HG03066 (cell line): Measurements from ENCODE around the gene TSPAN16.

Experiments
- ATAC-seq: cut with Tn5 transposase; IDR thresholded peaks from one replicate; pipeline ENCODE4 v1.9.1; 2021; ENCODE audit warnings: low read depth; ENCODE audit not compliant: unreplicated experiment

Gene TSPAN16

DNA sequence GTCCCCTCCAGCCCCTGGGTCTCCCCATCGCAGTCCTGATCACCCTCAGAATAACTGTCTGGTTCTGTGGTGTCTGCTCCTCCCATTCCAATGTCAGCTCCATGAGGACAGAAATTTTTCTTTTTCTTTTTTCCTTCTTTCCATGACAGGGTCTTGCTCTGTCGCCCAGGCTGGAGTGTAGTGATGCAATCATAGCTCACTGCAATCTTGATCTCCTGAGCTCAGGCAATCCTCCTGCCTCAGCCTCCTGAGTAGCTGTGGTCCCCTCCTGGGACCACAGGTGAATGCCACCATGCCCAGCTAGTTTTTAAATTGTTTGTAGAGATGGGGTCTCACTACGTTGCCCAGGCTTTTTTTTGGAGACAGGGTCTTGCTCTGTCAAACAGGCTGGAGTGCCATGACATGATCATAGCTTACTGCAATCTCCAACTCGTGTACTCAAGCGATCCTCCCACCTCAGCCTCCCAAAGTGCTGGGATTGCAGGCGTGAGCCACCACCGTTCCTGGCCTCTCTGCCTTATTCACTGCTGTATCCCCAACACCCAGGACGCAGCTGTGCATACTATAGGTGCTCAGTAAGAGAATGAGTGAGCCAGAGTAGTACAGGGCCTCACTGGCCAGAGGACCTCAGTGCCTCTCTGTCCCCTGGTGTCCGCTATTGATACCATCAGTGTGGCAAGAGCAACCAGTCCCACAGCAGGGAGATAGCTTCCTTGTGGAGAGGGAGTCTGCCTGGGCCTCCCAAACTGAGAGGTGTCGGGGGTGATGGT is 28.5 kb upstream of the TSPAN16 start:
- ATAC-seq: no peak

DNA sequence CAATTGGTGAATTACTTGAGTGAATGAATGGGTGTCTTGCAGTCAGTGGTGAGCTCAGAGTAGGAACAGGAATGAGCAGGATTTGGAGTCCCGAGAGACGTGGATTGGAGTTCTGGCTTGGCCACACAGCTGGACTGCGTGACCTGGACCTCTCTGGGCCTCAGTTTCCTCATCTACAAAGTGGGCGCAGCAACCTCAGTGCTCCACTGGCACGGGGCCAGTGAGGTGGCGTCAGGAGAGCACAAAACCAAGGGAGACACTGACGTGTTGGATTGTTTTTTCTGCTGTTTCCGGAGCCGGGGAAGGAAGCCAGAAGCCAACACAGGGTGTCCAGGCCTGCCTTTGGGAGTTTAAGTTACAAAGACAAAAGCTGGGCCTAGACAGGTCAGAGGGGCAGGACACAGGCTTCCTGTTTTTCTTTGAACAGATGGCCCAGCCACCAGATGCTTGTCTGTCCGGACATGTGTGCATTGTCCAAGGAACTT is 27.1 kb upstream of the TSPAN16 start:
- no peak for ATAC-seq

DNA sequence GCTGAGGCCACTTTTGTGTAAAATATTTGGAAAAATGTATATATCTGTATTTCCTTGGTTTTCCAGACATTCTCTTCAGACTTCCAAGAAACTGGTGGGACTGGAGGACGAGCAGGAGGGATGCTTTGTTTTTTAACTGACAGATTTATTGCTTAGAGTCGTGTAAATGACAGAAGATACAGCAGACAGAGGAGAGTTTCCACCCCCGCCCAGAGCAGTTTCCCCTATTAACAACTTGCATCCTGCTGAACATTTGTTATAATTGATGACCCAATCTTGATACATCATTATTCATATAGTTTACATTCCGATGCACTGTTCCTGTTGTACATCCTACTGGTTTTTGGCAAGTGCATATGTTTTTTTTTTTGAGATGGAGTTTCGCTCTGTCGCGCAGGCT is 26.6 kb upstream of the TSPAN16 start:
- no peak for ATAC-seq

DNA sequence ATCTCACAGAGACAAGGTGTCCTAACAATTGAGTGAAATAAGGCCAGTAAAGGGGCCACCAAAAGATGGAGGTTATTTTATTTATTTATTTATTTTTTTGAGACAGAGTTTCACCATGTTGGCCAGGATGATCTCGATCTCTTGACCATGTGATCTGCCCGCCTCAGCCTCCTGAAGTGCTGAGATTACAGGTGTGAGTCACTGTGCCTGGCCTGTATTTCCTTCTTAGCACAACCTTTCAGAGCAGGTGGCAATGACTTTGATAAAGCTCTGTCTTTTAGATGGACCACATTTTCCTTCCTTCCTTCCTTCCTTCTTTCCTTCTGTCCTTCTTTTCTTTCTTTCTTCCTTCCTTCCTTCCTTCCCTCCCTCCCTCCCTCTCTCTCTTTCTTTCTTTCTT is 22.7 kb upstream of the TSPAN16 start:
- no peak for ATAC-seq

DNA sequence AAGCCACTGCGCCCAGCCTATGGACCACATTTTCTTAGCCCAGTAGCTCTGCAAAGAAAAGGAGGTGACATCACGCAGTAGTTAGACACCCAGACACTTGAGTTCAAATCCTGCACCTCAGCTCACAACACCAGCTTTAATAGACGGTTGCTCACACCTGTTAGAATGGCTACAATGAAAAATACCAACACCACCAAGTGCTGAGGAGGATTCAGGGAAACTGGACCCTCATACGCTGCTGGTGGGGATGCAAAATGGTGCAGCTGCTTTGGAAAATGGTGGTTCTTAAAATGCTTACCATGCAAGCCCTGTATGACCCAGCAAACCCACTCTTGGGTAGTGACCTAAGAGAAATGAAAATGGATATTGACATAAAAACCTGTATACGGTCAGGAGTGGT is 22.0 kb upstream of the TSPAN16 start:
- ATAC-seq: no peak

DNA sequence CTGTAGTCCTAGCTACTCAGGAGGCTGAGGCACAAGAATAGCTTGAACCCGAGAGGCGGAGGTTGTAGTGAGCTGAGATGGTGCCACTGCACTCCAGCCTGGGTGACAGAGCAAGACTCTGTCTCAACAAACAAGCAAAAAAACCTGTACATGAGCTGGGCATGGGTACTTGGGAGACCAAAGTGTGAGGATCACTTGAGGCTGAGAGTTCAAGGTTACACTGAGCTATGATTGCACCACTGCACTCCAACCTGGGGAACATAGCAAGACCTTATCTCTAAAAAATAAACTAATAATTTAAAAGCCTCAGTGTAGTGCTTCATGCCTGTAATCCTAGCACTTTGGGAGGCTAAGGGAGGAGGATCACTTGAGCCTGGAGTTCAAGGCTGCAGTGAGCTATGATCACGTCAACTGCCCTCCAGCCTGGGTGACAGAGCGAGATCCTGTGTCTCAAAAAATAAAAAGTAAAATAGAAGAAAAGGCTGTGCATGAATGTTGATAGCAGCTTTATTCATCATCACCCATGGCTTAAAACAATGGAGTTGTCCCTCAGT is 21.4 kb upstream of the TSPAN16 start:
- no peak for ATAC-seq

DNA sequence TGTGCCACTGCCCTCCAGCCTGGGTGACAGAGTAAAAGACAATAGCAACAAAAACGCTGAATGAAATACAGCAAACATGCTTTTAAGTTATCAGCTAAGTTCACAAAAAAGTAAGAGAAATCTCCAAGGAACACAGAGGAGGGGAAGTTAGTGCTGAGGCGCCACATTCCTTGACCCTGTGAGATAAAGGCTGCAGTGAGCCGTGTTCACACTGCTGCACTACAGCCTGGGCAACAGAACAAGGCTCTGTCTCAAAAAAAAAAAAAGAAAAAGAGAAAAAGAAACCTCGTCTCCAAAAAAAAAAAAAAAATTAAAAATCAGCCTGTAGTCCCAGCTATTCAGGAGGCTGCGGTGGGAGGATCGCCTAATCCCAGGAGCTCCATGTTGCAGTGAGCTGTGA is 17.3 kb upstream of the TSPAN16 start:
- ATAC-seq: no peak

DNA sequence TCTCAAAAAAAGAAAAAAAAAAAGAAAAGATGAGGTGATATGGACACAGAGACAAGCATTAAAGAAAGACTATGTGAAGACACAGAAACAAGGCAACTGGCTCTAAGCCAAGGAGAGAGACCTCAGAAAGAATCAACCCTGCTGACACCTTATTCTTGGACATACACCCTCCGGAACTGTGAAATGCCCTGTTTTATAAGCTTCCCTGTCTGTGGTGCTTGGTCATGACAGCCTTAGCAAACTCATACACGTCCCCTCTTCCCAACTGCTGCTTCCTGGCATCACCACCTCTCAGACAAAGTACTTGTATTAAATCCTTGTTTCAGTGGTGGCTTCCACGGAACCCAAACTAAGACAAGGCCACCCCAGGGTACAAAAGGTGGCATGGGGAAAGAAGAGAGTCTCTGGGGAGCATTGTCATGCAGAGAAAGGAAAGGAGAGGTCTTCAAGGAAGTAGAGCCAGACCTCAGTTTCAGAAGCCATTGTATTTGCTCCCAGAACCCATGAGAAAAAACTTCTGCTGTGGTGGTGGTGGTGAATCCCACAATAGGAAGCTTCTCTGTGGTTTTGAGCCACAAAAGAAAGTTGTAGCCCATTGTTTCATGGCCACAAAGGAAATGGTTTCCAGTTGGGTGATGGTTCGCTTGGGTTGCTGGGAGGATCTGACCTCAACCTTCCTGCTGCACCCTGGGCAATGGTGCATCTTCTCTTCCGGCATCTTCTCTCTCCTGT is 16.3 kb upstream of the TSPAN16 start:
- no peak for ATAC-seq

DNA sequence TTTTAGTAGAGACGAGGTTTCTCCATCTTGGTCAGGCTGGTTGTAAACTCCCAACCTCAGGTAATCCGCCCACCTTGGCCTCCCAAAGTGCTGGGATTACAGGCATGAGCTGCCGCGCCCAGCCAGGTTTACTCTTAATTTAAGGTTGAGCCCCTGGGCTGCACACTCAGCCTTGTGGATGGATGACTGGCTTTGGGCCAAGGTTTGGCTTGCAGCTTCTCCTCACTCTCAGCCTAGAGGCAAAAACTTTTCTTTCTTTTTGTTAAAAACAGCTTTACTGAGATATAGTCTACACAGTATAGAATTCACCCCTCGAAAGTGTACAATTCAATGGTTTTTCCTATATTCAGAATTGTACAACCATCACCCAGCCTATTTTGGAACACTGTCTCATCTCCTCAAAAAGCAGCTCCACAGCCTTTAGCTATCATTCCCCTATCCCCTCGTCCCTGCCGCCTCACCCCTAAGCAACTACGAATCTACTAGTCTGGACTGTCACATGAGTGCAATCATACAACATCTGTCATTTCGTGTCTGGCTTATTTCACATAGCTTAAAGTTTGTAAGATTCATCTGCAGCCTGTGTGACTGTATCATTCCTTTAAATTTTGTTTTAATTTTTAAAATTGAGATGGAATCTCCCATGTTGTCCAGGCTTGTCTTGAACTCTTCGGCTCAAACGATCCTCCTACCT is 14.5 kb upstream of the TSPAN16 start:
- no peak for ATAC-seq

DNA sequence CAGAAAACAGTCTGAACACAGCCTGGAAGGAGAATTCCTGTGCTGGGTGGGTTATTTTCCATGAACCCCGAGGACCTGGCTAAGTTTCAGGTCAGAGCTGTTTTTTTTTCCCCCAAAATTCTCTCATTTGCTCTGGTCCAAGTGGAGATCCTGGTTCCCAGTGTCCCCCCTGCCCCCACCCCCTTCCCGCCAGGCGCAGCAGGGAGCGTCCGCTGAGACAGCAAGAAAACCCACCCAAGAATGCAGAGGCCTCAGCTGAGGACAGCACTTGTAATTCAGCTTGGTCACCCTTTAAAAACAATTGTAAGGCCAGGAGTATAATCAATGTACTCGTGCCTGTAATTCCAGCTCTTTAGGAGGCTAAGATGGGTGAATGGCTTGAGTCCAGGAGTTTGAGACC is 11.4 kb upstream of the TSPAN16 start:
- ATAC-seq: no peak

DNA sequence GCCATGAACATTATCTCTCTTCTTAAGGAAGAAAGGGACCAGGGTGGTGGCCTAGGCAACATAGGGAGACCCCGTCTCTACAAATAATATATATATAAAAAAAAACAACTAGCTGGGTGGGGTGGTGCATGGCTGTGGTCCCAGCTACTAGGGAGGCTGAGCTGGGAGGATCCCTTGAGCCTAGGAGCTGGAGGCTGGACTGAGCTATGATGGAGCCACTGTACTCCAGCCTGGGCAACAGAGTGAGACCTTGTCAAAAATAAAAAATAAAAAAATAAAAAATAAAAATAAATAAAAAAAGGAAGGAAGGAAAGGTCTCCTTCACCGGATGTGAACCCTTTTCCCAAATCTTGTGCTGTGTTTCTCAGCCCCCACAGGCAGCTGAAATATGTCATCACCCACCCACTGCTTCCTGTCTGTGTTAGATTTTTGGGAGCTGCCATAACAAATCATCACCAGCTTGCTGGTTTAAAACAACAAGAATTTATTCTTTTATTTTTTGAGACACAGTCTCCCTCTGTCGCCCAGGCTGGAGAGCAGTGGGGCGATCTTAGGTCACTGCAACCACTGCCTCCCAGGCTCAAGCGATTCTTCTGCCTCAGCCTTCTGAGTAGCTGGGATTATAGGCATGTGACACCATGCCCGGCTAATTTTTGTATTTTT is 9.5 kb upstream of the TSPAN16 start:
- ATAC-seq: no peak

DNA sequence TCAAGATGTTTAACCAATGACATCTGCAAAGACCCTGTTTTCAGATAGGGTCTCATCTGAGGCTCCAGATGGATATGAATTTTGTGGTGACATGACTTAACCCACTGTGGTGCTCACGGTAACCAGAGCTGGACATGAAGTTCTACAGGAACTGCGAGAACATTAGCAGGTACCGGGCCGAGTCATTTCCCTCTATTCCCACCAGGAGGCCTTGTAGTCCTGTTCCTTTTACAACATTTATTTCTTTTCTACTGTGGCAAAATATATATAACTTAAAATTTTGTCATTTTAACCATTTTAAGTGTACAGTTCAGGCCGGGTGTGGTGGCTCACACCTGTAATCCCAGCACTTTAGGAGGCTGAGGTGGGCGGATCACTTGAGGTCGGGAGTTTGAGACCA is 7.6 kb upstream of the TSPAN16 start:
- ATAC-seq: no peak

DNA sequence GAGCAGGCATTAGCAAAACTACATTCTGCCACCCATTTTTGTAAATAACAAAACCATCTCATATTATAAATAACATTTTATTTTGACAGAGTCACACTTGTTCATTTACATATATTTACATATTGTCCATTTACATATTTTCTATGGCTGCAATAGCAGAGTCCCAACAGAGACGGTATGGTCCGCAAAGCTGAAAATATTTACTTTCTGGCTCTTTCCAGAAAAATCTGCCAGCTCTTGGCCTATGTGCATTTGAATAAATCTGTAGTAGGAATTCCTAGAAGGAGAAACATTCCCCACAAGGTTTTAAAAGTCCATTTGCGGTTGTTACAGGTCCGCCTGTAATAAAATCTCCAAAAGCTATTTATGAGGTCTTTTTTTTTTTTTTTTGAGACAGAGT is 5.7 kb upstream of the TSPAN16 start:
- ATAC-seq: no peak

DNA sequence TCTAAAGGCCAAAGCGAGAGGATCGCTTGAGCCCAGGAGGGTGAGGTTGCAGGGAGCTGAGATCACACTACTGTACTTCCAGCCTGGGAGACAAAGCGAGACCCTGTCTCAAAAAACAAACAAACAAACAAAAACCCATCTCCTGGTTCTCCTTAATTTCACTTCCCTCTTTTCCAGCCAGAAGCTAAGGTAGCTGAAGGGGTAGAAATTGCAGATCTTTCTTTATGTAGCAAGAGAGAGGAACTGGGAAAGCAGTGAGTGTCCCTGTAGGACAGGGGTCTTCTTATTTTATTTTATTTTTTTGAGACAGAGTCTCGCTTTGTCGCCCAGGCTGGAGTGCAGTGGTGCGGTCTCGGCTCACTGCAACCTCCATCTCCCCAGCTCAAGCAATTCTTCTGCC is 4.5 kb upstream of the TSPAN16 start:
- ATAC-seq: no peak

DNA sequence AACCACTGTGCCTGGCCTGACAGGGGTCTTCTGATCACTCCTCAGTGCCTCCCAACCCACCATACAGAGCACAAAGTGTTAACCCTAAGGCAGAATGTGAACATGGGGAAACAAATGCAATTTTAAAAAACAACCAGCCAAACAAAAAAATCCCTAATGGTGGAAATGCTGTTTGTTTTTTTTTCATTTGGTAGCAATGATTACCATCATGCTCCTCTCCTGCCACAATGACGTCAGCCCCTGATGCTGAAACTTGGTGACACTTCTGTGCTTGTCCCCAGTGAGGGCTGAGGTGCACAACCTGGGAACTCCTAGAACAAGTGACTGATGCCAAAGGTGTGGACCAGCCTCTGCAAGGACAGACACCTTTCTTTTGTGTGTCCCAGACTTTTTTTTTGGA is 4.0 kb upstream of the TSPAN16 start:
- ATAC-seq: no peak

DNA sequence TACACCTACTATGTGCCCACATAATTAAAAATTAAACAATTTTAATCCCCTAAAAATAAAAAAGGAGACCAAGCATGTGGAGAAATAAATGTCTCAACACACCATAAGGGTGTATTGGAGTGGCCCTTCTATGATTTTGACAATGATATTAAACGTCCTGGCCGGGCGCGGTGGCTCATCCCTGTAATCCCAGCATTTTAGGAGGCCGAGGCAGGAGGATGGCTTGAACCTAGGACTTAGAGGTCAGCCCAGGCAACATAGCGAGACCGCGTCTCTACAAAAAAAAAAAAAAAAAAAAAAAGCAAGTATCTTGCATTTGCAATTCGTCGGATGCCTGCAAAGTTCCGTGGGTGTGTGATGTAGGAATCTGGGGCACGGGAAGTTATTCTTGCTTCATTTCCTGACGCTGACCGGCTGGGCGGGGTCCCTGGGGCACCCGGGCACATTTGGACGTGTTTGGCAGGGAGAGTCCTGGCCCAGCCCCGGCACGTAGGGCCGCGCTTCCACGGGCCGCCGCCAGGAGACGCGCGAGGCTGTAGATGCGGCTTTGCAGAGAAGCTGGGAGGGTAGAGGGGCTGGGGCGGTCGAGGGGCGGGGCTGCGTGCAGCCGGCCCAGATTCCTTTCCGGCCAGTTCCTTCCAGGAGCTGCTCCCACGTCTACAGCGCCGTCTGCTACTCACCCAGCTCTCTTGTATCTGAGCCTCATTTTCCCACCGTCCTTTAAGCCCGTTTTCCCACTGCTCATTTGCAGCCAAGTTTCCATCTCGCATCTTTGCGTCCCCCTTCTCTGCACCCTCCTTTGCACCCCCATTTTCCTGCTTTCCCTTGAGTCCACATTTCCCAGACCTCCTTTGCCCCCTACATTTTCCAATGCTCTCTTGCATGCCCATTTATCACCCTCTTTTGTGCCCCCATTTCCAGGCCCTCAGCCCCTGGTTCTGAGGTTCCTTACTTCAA is 2.2 kb upstream of the TSPAN16 start:
- no peak for ATAC-seq

DNA sequence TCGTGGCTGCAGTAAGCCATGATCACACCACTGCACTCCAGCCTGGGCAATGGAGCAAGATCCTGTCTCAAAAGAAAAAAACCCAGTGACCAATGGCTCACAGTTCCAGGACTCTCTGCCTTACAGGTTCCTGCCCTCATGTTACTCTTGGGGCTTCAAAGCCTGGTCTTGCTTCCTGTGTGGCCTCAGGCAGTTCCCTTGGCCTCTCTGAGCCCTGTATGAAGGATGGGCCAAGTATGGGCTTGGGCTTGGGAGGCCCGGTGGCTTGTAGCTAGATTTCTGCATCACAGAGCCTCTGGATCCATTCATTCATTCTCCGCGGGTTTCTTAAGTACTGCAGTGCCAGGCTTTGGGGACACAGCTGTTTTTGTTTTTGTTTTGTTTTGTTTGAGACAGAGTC is 780 bp upstream of the TSPAN16 start:
- ATAC-seq: no peak

DNA sequence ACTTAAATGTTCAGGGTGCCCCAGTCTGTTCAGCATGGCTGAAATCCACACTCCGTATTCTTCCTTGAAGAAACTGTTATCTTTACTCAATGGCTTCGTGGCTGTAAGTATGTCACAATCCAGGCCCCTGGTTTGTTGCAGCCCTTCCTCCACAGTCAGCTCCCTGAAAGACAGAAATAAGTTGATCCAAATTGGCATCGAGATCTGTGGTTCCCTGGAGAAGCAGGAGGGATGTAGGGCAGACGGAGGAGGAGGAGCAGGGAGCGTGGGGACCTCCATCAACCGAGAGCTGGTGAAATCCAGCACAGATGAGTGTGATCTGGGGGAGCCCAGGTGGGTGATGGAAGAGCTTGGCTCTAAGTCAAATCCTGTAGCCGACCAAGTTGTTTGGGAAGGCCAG is 304 bp downstream of the TSPAN16 start:
- ATAC-seq: no peak

DNA sequence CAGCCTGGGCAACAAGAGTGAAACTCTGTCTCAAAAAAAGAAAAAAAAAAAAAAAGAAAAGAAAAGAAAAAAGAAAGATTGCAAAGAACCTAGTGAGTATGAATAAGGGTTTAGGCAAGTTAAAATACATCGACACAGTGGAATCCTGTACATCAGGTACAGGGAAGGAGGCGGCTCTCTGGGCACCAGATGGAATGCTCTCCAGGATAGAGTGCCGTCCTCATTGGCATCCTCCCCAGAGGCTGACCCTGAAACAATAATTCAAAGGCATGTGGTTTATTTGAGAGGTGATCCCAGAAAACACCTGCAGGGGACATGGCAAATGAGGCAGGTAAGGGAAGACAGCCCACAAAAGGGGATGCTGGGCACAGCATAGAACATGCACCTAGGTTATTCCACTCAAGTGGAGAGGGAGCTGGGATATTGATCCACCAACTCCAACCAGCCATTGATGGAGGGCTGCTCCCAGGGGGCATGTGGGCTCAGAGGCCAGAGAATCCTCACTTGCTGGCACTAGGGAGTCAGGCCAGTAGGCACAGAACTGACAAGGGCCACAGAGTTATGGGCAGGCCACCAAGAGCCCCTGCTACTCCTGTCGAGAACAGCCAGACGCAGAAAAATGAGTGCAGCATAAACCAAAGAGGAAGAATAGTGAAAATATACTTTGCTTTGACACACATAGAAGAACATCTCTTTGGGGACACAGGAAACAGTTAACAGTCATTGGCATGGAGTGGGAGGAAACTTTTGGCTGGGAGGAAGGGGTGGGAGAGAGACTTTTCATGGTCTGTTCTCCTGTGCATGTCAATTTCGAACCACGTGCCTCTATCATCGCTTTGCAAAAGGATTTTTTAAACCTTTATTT is 4.2 kb downstream of the TSPAN16 start:
- ATAC-seq: no peak
